D721Med (cell line): ENCODE results near the gene THSD7B.

ENCODE experiments used
- DNase-seq: peaks from one replicate; pipeline ENCODE4 v3.0.0; 2011; ENCODE audit warnings: low spot score; ENCODE audit not compliant: insufficient read length
- FAIRE-seq: peaks from 2 replicates; lab custom pipeline; 2011; peaks lifted over from hg19 to GRCh38; lab: Jason Lieb, UNC
- CTCF ChIP-seq: IDR thresholded peaks from 2 replicates; pipeline ENCODE4 v1.5.1; 2012; ENCODE audit warnings: mild to moderate bottlenecking, control low read depth; ENCODE audit not compliant: insufficient read depth; ENCODE audit errors: missing control alignments

THSD7B gene

GRCh38 chr2:137168552-137168951, 403.2 kb downstream of the THSD7B start:
- no peak for DNase-seq
- no peak for TF ChIP-seq CTCF

DNA sequence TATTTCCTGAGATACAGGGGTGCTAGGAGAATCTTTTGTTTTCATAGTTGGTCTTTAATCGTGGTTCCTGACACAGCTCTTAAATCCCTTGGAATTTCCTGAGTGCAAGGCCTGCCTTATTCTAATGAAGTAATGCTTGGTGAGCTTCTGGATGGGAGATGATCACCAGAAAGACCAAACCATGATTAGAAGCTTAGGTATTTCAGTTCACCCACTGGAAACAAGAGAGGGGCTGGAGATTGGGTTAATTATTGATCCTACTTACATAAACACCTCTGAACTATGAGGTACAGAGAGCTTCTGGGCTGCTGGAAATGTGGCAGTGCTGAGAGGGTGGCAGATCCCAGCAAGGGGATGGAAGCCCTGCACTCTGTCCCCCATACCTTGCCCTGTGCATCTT, 406.8 kb downstream of the THSD7B start:
- DNase-seq (no peak), FAIRE-seq (no peak)
- no peak for TF ChIP-seq CTCF

More at GRCh38 chr2:137168552-137168951, 403.2 kb downstream of the THSD7B start:
- FAIRE-seq: no peak

GRCh38 chr2:137173463-137173862, 408.1 kb downstream of the THSD7B start:
- FAIRE-seq (no peak), DNase-seq (no peak)
- TF ChIP-seq CTCF: no peak

GRCh38 chr2:137175246-137175645, 409.9 kb downstream of the THSD7B start:
- FAIRE-seq: no peak
- no peak for DNase-seq
- no peak for TF ChIP-seq CTCF

DNA sequence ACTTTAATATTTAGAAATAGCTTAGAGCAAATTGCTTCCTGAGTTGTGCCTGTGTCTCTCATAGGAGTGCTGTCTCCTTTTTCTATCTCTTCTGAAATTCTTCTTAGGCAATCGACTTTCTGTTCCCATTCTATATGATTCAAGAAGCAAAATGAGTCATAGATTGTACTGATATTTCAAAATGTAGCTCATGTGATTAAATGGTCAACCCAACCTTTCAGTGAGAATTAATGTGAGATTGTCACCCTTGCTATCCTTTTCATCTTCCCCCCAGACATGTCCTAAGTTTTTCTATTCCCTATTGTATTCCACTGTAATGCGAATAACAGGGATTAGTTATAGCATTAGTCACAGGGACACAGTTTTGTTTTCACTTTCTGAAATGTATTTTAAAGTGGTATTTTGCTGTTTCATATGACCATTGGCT, 413.6 kb downstream of the THSD7B start:
- TF ChIP-seq CTCF: no peak
- DNase-seq: no peak
- FAIRE-seq: no peak

DNA sequence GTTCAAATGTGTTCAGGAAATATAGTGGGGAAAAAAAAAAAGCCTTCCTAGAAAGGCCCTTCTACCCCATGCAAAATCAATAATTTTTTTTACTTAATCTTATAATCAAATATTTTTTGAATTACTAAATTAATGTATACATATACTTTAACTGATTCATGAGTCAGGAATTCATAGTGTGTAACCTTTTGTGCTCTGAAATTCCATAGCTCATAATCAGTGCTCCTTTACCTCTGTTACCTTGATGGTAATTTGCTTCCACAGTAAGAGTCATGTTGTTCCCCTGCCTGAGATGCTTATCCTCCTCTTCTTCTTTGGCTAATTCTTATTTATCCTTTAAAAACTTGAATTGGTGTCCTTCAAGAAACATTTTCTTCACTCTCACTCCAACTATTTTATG, 414.2 kb downstream of the THSD7B start:
- FAIRE-seq (no peak), DNase-seq (no peak)
- no peak for TF ChIP-seq CTCF

GRCh38 chr2:137180012-137180411, 414.7 kb downstream of the THSD7B start:
- FAIRE-seq: peak; percentile 6
- DNase-seq: no peak
- TF ChIP-seq CTCF: no peak
